GM12873 (cell line): Measurements from ENCODE around the gene PTPRG.

Experiments
- TF ChIP-seq, protein P1 (sequence below): IDR thresholded peaks from 2 replicates; pipeline ENCODE4 v1.5.1; 2012; ENCODE audit warnings: low read depth, mild to moderate bottlenecking, moderate library complexity, low read length, control low read depth; ENCODE audit not compliant: insufficient read depth; ENCODE audit errors: missing control alignments

PTPRG gene

DNA sequence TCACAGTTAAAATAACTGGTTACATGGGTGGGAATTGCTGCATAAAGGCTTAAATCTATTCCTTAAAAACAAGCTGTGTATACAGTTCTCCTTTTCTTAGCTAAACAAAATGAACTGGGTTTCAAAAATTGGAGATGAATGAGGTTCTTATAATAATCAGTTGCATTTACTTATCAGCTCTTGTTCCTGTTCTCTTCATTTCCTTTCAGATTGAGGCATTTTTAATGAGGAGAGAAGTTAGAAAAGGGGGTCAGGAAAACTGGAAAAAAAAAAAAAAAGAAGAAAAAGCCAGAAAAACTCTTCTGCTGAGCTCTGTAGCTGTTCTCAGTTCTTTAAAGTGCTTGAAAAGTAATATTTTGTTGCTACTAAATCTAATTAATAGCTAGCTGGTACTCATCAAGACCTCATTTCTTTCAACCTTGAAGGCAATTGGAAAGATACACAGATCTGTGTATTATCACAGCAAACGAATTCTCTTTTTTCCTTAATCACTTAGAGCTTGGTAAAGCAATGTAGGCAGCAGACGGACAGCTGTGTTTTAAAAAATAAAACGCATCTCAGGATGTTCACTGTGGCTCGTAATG, 32.2 kb downstream of the PTPRG start:
- TF ChIP-seq, protein P1, sequence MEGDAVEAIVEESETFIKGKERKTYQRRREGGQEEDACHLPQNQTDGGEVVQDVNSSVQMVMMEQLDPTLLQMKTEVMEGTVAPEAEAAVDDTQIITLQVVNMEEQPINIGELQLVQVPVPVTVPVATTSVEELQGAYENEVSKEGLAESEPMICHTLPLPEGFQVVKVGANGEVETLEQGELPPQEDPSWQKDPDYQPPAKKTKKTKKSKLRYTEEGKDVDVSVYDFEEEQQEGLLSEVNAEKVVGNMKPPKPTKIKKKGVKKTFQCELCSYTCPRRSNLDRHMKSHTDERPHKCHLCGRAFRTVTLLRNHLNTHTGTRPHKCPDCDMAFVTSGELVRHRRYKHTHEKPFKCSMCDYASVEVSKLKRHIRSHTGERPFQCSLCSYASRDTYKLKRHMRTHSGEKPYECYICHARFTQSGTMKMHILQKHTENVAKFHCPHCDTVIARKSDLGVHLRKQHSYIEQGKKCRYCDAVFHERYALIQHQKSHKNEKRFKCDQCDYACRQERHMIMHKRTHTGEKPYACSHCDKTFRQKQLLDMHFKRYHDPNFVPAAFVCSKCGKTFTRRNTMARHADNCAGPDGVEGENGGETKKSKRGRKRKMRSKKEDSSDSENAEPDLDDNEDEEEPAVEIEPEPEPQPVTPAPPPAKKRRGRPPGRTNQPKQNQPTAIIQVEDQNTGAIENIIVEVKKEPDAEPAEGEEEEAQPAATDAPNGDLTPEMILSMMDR: no peak

DNA sequence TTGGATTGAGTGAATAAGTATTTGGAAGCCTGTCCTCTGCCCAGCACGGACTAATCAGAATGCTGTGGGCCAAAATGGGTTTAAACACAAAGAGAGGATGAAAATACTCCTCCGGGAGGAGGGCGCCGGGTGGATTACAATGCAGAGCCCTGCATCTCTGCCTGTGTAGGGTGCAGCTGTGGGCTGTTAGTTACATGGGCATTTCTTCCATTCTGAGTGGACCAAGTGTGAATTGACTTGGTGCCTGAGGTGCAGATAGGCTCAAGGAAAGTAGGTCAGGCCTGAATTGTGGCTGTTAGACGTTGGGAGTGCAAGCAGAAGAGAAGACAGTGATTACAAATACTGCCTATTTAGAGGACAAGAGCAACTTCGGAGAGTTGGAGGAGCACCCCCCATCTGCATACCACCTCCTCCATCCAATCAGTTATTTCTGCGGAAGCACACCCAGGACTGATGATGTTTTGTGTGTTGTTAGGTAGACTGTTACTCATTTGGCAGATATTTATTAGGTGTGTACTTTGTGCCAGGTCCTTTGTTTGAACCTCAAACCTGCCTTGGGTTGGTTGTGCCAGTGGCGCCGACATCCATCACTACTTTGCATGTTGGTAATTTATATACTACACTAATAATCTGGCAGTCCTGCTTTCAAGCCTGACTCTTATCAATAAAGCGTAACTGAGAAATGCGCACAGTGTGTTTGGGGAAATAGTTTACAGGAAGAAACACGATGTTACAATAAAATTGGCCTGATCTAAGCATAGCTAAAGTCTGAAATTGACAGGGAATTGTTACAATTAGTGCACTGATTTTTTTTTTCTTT, 33.0 kb downstream of the PTPRG start:
- TF ChIP-seq, protein P1: no peak

DNA sequence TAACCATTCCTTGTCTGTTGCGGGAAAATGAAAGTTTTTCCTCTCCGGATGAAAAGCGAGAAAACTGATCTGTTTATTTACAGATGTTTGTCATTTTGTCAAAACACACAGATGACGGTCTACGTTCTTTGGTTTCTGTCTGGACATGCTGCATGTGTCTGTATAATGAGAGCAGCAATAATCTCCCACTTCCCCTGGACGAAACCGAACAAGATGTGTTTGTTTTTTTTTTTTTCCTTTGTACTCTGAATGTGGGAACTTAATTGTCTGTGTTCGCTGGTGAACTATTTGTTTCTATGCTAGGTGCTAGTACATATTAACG, 33.6 kb downstream of the PTPRG start:
- TF ChIP-seq, protein P1: no peak

DNA sequence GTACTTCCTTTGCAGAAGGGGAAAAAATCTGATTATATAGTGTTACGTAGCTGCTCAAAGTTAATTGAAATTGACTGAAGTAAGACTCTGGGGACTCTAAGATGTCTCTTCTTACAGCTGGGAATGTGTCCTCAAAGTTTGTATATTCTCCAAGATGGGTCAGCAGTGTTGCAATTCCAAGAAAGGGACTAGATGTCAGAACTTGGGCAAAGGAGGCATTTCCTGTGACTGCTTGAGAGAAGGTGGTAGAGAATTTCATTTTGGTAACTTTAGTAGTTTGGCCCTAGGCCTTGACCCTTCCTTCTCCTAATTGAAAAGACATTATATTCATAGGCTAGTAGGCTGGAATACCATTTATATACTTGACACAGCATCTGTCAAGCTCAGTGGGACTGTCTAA, 33.9 kb downstream of the PTPRG start:
- TF ChIP-seq, protein P1: no peak

DNA sequence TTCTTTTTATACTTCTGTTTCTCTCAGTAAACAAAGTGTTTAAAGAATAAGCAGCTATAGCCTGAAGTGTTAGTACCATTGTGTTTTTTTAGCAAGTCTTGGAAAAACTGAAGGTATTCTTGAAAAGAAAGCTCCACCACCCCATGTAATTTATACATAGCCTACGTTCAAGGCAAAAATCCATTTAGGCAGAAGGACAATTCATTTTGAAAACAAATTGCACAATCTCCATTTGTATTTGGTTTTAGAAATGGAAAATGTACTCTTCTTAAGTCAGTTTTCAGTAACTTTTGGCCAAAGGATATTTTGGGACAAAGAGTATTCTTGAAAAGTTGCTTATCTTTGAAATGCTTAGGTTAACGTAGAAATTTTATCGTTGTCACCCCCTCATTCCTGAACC, 34.5 kb downstream of the PTPRG start:
- TF ChIP-seq, protein P1: no peak

DNA sequence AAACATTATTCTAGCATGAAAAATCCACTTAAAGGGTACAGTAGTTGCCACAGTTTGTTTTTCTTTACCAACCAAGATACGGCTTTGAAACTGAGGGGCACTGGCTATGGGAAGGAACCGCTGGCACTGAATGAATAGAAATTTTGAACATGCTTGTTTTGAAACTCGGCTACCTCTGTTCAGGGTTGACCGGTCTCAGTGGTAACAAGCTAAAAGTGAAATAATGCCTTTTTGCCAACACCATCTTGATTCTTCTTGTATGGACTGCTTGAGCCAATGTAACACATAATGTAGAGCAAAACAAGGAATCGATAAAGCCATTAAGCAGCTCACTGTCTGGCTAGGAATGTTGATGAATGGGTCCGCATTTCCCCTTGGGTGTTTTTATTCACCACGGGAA, 36.5 kb downstream of the PTPRG start:
- TF ChIP-seq, protein P1: no peak

DNA sequence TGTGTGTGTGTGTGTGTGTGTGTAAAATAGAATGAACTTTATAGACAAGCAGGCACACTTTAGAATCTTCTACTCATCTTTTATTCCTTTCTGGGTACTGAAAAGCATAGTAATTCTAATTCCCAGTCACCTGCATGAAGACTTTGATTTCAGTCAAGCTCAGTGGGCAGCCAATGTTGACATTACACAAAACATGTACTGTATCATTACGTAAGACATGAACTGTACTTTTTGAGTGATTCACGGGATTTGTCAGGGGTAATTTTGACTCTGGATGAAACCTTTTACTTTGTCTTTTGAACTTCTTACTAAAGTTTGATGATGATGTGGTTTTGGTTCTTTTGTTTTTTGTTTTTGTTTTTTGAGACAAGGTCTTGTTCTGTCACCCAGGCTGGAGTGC, 38.8 kb downstream of the PTPRG start:
- TF ChIP-seq, protein P1: no peak
